Neuronal stem cell (in vitro differentiated cells): ENCODE results near the gene MSMO1.

Source experiments
- DNase-seq: peaks from one replicate; pipeline ENCODE4 v3.0.0-alpha.2; 2013; ENCODE audit warnings: low spot score
- H2AFZ ChIP-seq: one replicate; pipeline ENCODE4 v1.6.1; 2013; ENCODE audit warnings: mild to moderate bottlenecking, low read length, inconsistent platforms
- H2AK5ac ChIP-seq: 2 replicates; pipeline ENCODE4 v1.6.1; 2013; ENCODE audit warnings: low read depth, mild to moderate bottlenecking, inconsistent platforms, low read length, moderate library complexity, mixed read lengths
- H2BK120ac ChIP-seq: 2 replicates; pipeline ENCODE4 v1.6.1; 2013; ENCODE audit warnings: low read depth, mild to moderate bottlenecking, inconsistent platforms, low read length, moderate library complexity, mixed read lengths
- H2BK12ac ChIP-seq: one replicate; pipeline ENCODE4 v1.6.1; 2013; ENCODE audit warnings: low read length, inconsistent platforms
- H2BK15ac ChIP-seq: 2 replicates; pipeline ENCODE4 v1.6.1; 2013; ENCODE audit warnings: mild to moderate bottlenecking, low read length, inconsistent platforms, mixed read lengths
- H2BK5ac ChIP-seq: one replicate; pipeline ENCODE4 v1.6.1; 2013; ENCODE audit warnings: inconsistent platforms, mild to moderate bottlenecking, low read length, moderate library complexity
- H3K14ac ChIP-seq: one replicate; pipeline ENCODE4 v1.6.1; 2013; ENCODE audit warnings: low read length, inconsistent platforms
- H3K18ac ChIP-seq: 2 replicates; pipeline ENCODE4 v1.6.1; 2013; ENCODE audit warnings: low read length, inconsistent platforms
- H3K23ac ChIP-seq: 2 replicates; pipeline ENCODE4 v1.6.1; 2013; ENCODE audit warnings: low read depth, mild to moderate bottlenecking, mixed read lengths, low read length, inconsistent platforms; ENCODE audit not compliant: poor library complexity
- H3K27ac ChIP-seq: replicated peaks from 3 replicates; pipeline ENCODE4 v1.5.1; 2013; ENCODE audit warnings: low read length, inconsistent platforms
- H3K27me3 ChIP-seq, 3 experiments: 2 replicates each; pipeline ENCODE4 v1.6.1; 2013; ENCODE audit warnings: low read length in 3 of 3, mild to moderate bottlenecking in 2 of 3, inconsistent platforms in 1 of 3, low read depth in 1 of 3, mixed read lengths in 1 of 3, moderate library complexity in 1 of 3; ENCODE audit not compliant: control insufficient read depth in 3 of 3, insufficient read depth in 3 of 3
- H3K36me3 ChIP-seq, 2 donors: replicated peaks in 1 of 2; 2 replicates each; pipeline ENCODE4 v1.6.1; 2013; ENCODE audit warnings: low read length in 2 of 2; ENCODE audit not compliant: control insufficient read depth in 2 of 2, insufficient read depth in 2 of 2
- H3K4ac ChIP-seq: 2 replicates; pipeline ENCODE4 v1.6.1; 2013; ENCODE audit warnings: inconsistent platforms, mild to moderate bottlenecking, low read length, moderate library complexity
- H3K4me1 ChIP-seq, 2 donors: 1 replicate in 1 of 2; 2 replicates in 1 of 2; pipeline ENCODE4 v1.6.1; 2013; ENCODE audit warnings: low read length in 2 of 2, low read depth in 1 of 2; ENCODE audit not compliant: control insufficient read depth in 2 of 2, insufficient read depth in 1 of 2
- H3K4me2 ChIP-seq: one replicate; pipeline ENCODE4 v1.6.1; 2013; ENCODE audit warnings: mild to moderate bottlenecking, low read length, inconsistent platforms; ENCODE audit not compliant: insufficient read depth, poor library complexity, severe bottlenecking
- H3K4me3 ChIP-seq, 2 donors: 2 replicates each; pipeline ENCODE4 v1.5.1; 2013; ENCODE audit warnings: low read length in 2 of 2, mild to moderate bottlenecking in 2 of 2, inconsistent platforms in 1 of 2, moderate library complexity in 1 of 2
- H3K79me1 ChIP-seq: one replicate; pipeline ENCODE4 v1.6.1; 2013; ENCODE audit warnings: low read depth, mild to moderate bottlenecking, inconsistent platforms, low read length, moderate library complexity
- H3K9ac ChIP-seq: one replicate; pipeline ENCODE4 v1.6.1; 2013; ENCODE audit warnings: mild to moderate bottlenecking, low read depth, low read length, inconsistent platforms; ENCODE audit not compliant: poor library complexity
- H3K9me3 ChIP-seq, 2 donors: replicated peaks in 1 of 2; 2 replicates each; pipeline versions ENCODE3 to v1.6.1; 2013; ENCODE audit warnings: low read length in 2 of 2, mild to moderate bottlenecking in 2 of 2, inconsistent platforms in 1 of 2, low read depth in 1 of 2, mixed read lengths in 1 of 2, moderate library complexity in 1 of 2; ENCODE audit not compliant: control insufficient read depth in 2 of 2, insufficient read depth in 1 of 2
- H4K8ac ChIP-seq: one replicate; pipeline ENCODE4 v1.6.1; 2013; ENCODE audit warnings: low read depth, mild to moderate bottlenecking, inconsistent platforms, low read length, moderate library complexity
- H4K91ac ChIP-seq: one replicate; pipeline ENCODE4 v1.6.1; 2013; ENCODE audit warnings: low read length, low read depth, mild to moderate bottlenecking, inconsistent platforms; ENCODE audit not compliant: poor library complexity
- WGBS, 2 donors: extraction: QIAGEN DNeasy Blood & Tissue Kit; methylation state at CpG; one replicate each; pipeline ENCODE4 v1.1.7; 2013; ENCODE audit warnings: missing lambda C conversion rate in 2 of 2, mixed read lengths in 1 of 2; ENCODE audit not compliant: insufficient read length in 2 of 2, insufficient replicate concordance in 1 of 2; ENCODE audit errors: extremely low coverage in 2 of 2; 5-methylcytosine and 5-hydroxymethylcytosine counted together

The MSMO1 gene

DNA sequence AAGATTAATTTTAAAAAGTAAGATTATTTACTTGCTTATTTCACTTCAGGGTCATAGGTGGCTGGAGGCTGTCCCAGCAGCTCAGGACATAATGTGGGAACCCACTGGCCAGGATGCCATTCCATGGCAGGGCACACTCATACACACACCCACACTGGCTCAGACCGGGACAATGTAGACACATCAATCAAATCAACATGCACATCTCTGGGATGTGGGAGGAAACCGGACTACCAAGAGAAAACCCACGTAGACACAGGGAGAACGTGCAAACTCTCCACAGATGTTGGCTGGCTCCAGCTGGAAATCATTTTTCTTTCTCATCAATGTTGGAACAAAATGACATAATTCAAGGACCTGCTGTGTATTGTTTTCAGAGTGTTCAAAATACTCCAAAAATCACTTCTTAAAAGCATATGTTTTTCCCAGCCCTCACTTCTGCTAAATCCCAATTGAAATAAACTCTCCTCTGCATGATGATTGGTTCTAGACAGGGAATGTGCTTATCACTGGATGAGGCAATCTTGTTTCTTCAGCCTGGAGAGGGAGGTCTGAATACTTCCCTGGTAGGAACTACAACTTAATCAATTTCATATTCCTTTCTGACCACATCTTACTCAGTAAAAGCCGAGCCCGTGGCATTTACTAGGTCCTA is 32.7 kb downstream of the MSMO1 start:
- Histone ChIP-seq H4K8ac (no peak overlapping the region), H3K9ac (no peak overlapping the region), H2BK5ac (no peak overlapping the region), H3K14ac (no peak overlapping the region), H4K91ac (no peak overlapping the region), H3K4ac (no peak overlapping the region), H2BK120ac (no peak overlapping the region), H2AK5ac (no peak overlapping the region), H3K23ac (no peak overlapping the region), H3K9me3 (no peaks in the 10 kb centered on the region), H3K27me3 (no peaks in the 10 kb centered on the region), H3K4me1 (peaks cover 0 to 2% of the 10 kb centered on the region in 2 donors), H3K4me2 (no peak overlapping the region), H3K18ac (no peak overlapping the region), H3K36me3 (no peaks in the 10 kb centered on the region), H2BK15ac (no peak overlapping the region), H3K4me3 (no peak overlapping the region), H2BK12ac (no peak overlapping the region), H3K79me1 (no peaks in the 10 kb centered on the region), H3K27ac (no peak overlapping the region), H2AFZ (no peak overlapping the region)
- WGBS, 2 donors, result no CpG with 5 or more reads among the region's 6 CpGs
- no peak for DNase-seq

DNA sequence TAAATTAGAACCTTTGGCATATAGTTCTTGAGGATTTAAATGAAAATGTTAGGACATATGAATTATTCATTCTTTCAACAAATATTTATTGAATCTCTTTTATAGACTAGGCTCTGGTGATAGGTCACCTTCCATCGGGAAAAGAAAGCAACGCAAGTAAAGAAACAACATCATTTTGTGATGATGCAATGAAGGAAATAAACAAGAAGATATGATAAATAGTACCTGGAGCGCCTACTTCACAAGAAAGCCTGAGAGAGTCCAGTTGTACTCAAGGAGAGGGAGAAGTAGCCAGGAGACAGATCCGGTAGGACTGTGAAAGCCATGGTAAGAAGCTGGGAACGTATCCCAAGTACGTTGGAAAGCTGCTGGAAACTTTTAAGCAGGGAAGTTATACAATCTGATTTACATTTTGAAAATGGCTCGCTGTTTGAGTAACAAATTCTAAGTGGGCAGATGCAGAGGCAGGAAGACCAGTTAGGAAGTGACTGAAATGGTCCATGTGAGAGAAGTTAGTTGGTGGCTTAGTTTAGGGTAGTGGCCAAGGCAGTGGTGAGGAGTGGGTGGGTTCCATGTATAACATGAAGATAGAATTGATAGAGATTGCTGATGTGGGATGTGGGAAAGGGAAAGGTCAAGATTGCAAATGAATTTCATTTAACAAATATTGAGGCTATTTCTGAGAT is 33.7 kb downstream of the MSMO1 start:
- Histone ChIP-seq H3K36me3 (no peaks in the 10 kb centered on the region), H2AK5ac (no peak overlapping the region), H2BK12ac (no peak overlapping the region), H3K9me3 (no peaks in the 10 kb centered on the region), H2BK5ac (no peak overlapping the region), H4K91ac (no peak overlapping the region), H3K27me3 (no peaks in the 10 kb centered on the region), H3K18ac (no peak overlapping the region), H2AFZ (no peak overlapping the region), H3K27ac (no peak overlapping the region), H3K4me3 (no peak overlapping the region), H3K14ac (no peak overlapping the region), H4K8ac (no peak overlapping the region), H2BK15ac (no peak overlapping the region), H3K4ac (no peak overlapping the region), H2BK120ac (no peak overlapping the region), H3K4me1 (peaks cover 0 to 2% of the 10 kb centered on the region in 2 donors), H3K23ac (no peak overlapping the region), H3K79me1 (no peaks in the 10 kb centered on the region), H3K4me2 (no peak overlapping the region), H3K9ac (no peak overlapping the region)
- no CpG with 5 or more reads among the region's 7 CpGs for WGBS, 2 donors
- no peak for DNase-seq

DNA sequence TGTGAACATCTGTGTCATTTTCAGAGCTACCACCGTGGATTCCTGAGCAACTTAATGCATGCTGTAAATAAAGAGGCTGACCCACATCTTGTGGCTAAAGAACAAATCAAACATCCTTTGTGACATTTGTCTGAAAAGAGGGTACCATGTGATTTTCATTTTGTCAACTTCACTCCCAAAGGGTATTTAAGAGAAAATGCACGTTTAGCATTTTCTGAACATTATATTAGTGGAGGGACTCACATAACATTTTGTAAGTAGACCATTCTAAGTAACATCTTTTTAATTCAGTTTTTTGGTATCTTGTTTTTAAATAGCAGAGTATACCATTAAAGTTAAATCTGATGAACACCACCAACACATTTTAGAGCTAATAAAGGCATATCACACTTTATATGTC is 34.3 kb downstream of the MSMO1 start:
- Histone ChIP-seq H3K27ac (no peak overlapping the region), H2BK12ac (no peak overlapping the region), H2AK5ac (no peak overlapping the region), H3K79me1 (no peaks in the 10 kb centered on the region), H3K36me3 (no peaks in the 10 kb centered on the region), H3K4me1 (peaks cover 0 to 2% of the 10 kb centered on the region in 2 donors), H4K8ac (no peak overlapping the region), H2BK120ac (no peak overlapping the region), H3K4me3 (no peak overlapping the region), H2AFZ (no peak overlapping the region), H3K9ac (no peak overlapping the region), H3K9me3 (no peaks in the 10 kb centered on the region), H3K23ac (no peak overlapping the region), H3K4me2 (no peak overlapping the region), H3K18ac (no peak overlapping the region), H2BK15ac (no peak overlapping the region), H3K14ac (no peak overlapping the region), H3K27me3 (no peaks in the 10 kb centered on the region), H3K4ac (no peak overlapping the region), H2BK5ac (no peak overlapping the region), H4K91ac (no peak overlapping the region)
- DNase-seq, result no peak
- no CpG with 5 or more reads among the region's 2 CpGs for WGBS, 2 donors

DNA sequence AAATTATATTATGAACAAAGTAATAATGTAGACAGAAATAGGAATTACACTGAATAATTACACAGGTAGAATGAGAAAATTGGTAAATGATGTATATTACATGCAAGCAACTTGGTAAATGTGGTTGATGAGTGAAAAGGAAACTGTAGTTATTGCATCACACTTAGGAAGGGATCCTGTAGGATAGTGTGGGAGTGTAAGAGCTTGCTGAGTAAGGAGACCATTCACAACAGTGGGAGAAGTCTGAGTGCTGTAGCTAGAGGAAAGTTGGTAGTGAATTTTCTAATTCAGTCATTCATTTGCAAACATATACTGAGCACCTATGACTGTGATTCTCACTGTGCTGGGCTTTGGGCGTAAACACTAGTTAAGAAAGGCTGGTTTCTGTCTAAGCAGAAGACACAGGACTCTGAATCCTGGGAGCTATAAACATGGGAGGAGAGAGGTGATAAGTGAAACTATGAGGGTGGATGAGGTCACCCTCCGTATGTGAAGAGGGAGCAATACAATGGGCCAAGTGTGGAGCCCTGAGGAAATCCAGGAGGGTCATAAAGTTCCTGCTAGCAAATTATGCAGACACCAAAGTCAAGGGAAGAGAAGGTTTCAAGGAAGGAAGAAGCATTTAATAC is 37.1 kb downstream of the MSMO1 start:
- Histone ChIP-seq H3K27me3 (no peaks in the 10 kb centered on the region), H3K27ac (no peak overlapping the region), H2AK5ac (no peak overlapping the region), H3K4me1 (no peaks in the 10 kb centered on the region), H3K4me2 (no peak overlapping the region), H2BK12ac (no peak overlapping the region), H3K36me3 (no peaks in the 10 kb centered on the region), H2BK5ac (no peak overlapping the region), H4K91ac (no peak overlapping the region), H2AFZ (no peak overlapping the region), H3K18ac (no peak overlapping the region), H3K4me3 (no peak overlapping the region), H3K79me1 (no peaks in the 10 kb centered on the region), H3K14ac (no peak overlapping the region), H2BK120ac (no peak overlapping the region), H3K9me3 (no peaks in the 10 kb centered on the region), H3K23ac (no peak overlapping the region), H4K8ac (no peak overlapping the region), H3K9ac (no peak overlapping the region), H2BK15ac (no peak overlapping the region), H3K4ac (no peak overlapping the region)
- DNase-seq, result no peak
- no CpG with 5 or more reads among the region's 2 CpGs for WGBS, 2 donors
